ENCODE measurements around the gene ATP2B3. TPM values are rescaled to one million over a fixed set of nuclear protein-coding genes. Genes with fewer than 3 reads are reported as not detected.

Gene ATP2B3
- polyA plus RNA-seq, 1 donor from 2014 or later = 5.3 TPM

GRCh38 chrX:153539171-153539978 is 21.9 kb downstream of the ATP2B3 start:
- H3K9me2 ChIP-seq (ENCODE audit: insufficient read depth, low read length) = no peaks in the 10 kb centered on the region
- no peak overlapping the region for H3K4me3 ChIP-seq (ENCODE audit: low read length)
- H3F3A ChIP-seq (ENCODE audit: insufficient read depth, low read length, poor library complexity, severe bottlenecking) = no peaks in the 10 kb centered on the region
- no peak overlapping the region for H3K9ac ChIP-seq (ENCODE audit: low read length)
- H2AFZ ChIP-seq (ENCODE audit: low read depth, low read length) = no peak overlapping the region
- H3K27ac ChIP-seq (ENCODE audit: low read length) = no peak overlapping the region
- H4K20me1 ChIP-seq (ENCODE audit: insufficient read depth) = no peaks in the 10 kb centered on the region
- no peaks in the 10 kb centered on the region for H3K79me2 ChIP-seq (replicated peaks; ENCODE audit: insufficient read depth, low read length)
- no peaks in the 10 kb centered on the region for H3K36me3 ChIP-seq (ENCODE audit: insufficient read depth, low read length)
- no peak for TF ChIP-seq TAF1 (IDR thresholded peaks at IDR 0.05; ENCODE audit: low read depth)
- peak; percentile 71 for TF ChIP-seq SMC3 (conservative IDR thresholded peaks at IDR 0.05; ENCODE audit: poor library complexity)
- peak; percentile 70 for TF ChIP-seq CTCF (IDR thresholded peaks at IDR 0.05; ENCODE audit: poor library complexity, severe bottlenecking)
- no peak for TF ChIP-seq EZH2 (IDR thresholded peaks at IDR 0.05; ENCODE audit: borderline replicate concordance, insufficient read depth, low read length, poor library complexity, severe bottlenecking)
- TF ChIP-seq RAD21 (conservative IDR thresholded peaks at IDR 0.05) = peak; percentile 61
- no peak for TF ChIP-seq MXI1 (conservative IDR thresholded peaks at IDR 0.05; ENCODE audit: poor library complexity, severe bottlenecking)
- no peak for TF ChIP-seq EP300 (conservative IDR thresholded peaks at IDR 0.05; ENCODE audit: poor library complexity, severe bottlenecking)
- no peak for TF ChIP-seq POLR2AphosphoS5 (IDR thresholded peaks at IDR 0.05)
- no peak for TF ChIP-seq REST (IDR thresholded peaks at IDR 0.05; ENCODE audit: borderline replicate concordance)
- no peaks in the 10 kb centered on the region for H3K9me3 ChIP-seq (ENCODE audit: low read length)
- no peaks in the 10 kb centered on the region for H3K27me3 ChIP-seq (ENCODE audit: insufficient read depth, low read depth, low read length)
- H3K4me2 ChIP-seq (ENCODE audit: low read length) = no peak overlapping the region

- Histone ChIP-seq H3K36me3 (ENCODE audit: insufficient read depth, low read length) (no peaks in the 10 kb centered on the region), H2AFZ (ENCODE audit: low read depth, low read length) (no peak overlapping the region), H3K9ac (ENCODE audit: low read length) (no peak overlapping the region), H3K27me3 (ENCODE audit: insufficient read depth, low read depth, low read length) (no peaks in the 10 kb centered on the region), H4K20me1 (ENCODE audit: insufficient read depth) (no peaks in the 10 kb centered on the region), H3K27ac (ENCODE audit: low read length) (no peak overlapping the region), H3K4me2 (ENCODE audit: low read length) (no peak overlapping the region), H3K79me2 (replicated peaks; ENCODE audit: insufficient read depth, low read length) (no peaks in the 10 kb centered on the region), H3K9me2 (ENCODE audit: insufficient read depth, low read length) (no peaks in the 10 kb centered on the region), H3F3A (ENCODE audit: insufficient read depth, low read length, poor library complexity, severe bottlenecking) (no peaks in the 10 kb centered on the region), H3K9me3 (ENCODE audit: low read length) (no peaks in the 10 kb centered on the region), H3K4me3 (ENCODE audit: low read length) (no peak overlapping the region)
- TF ChIP-seq SMC3 (conservative IDR thresholded peaks at IDR 0.05; ENCODE audit: poor library complexity) = no peak
- TF ChIP-seq EP300 (conservative IDR thresholded peaks at IDR 0.05; ENCODE audit: poor library complexity, severe bottlenecking) = no peak
- TF ChIP-seq TAF1 (IDR thresholded peaks at IDR 0.05; ENCODE audit: low read depth) = no peak
Measured at GRCh38 chrX:153539979-153540358, 22.5 kb downstream of the ATP2B3 start.

All from neural cell (in vitro differentiated cells).